ENCODE results near the gene PSMD2.
"Not testable (repeated sequence)": the region's sequence is repeated elsewhere in the genome, so short reads cannot be mapped to it uniquely, and the experiment has no call there.

PSMD2 gene

GRCh38 chr3:184298759-184299487 lies at the start of gene PSMD2:
Gene PSMD2 (plus strand): TSS chr3:184299241. CDS start chr3:184299267, 26 bp downstream.
- peak; percentile 97 for DNase-seq (ENCODE audit: low spot score)

- peak; percentile 94 for DNase-seq (ENCODE audit: low spot score)
Observed at GRCh38 chr3:184249412-184250166, 49.5 kb upstream of the PSMD2 start, which contains the start of gene EEF1AKMT4. Gene EEF1AKMT4 (plus strand): TSS chr3:184249672. CDS start chr3:184249695, 23 bp downstream.

GRCh38 chr3:184250167-184250828 lies 48.7 kb upstream of the PSMD2 start:
- DNase-seq (ENCODE audit: low spot score), result peak; percentile 75

- DNase-seq (ENCODE audit: low spot score), result no peak
Observed at GRCh38 chr3:184255291-184256039, 43.6 kb upstream of the PSMD2 start.

GRCh38 chr3:184257083-184257915 lies 41.7 kb upstream of the PSMD2 start:
- peak; percentile 55 for DNase-seq (ENCODE audit: low spot score)

GRCh38 chr3:184258926-184259325 lies 40.1 kb upstream of the PSMD2 start:
- DNase-seq (ENCODE audit: low spot score), result no peak

GRCh38 chr3:184259396-184259877 lies 39.6 kb upstream of the PSMD2 start:
- no peak for DNase-seq (ENCODE audit: low spot score)

- no peak for DNase-seq (ENCODE audit: low spot score)
Observed at GRCh38 chr3:184259878-184260723, 38.9 kb upstream of the PSMD2 start.

GRCh38 chr3:184260724-184261269 lies 38.2 kb upstream of the PSMD2 start:
- DNase-seq (ENCODE audit: low spot score), result no peak

GRCh38 chr3:184261270-184261853 lies 37.7 kb upstream of the PSMD2 start, which contains the start of gene CAMK2N2:
Gene CAMK2N2 (minus strand): TSS chr3:184261553. CDS start chr3:184261285, 268 bp downstream.
- peak; percentile 29 for DNase-seq (ENCODE audit: low spot score)

- DNase-seq (ENCODE audit: low spot score), result no peak
Observed at GRCh38 chr3:184261854-184262763, 36.9 kb upstream of the PSMD2 start.

GRCh38 chr3:184262764-184263179 lies 36.3 kb upstream of the PSMD2 start:
- DNase-seq (ENCODE audit: low spot score), result no peak

GRCh38 chr3:184267249-184267648 lies 31.8 kb upstream of the PSMD2 start:
- not testable (repeated sequence) for DNase-seq (ENCODE audit: low spot score)

- DNase-seq (ENCODE audit: low spot score), result no peak
Observed at GRCh38 chr3:184272269-184272668, 26.8 kb upstream of the PSMD2 start.

- DNase-seq (ENCODE audit: low spot score), result no peak
Observed at GRCh38 chr3:184275381-184275701, 23.7 kb upstream of the PSMD2 start.

- no peak for DNase-seq (ENCODE audit: low spot score)
Observed at GRCh38 chr3:184275961-184276910, 22.8 kb upstream of the PSMD2 start, which contains the start of gene ECE2. Gene ECE2 (plus strand): TSS chr3:184276022. CDS start chr3:184276154, 132 bp downstream.

GRCh38 chr3:184277366-184277765 lies 21.7 kb upstream of the PSMD2 start:
- DNase-seq (ENCODE audit: low spot score), result no peak

All from putamen (tissue), 1 donor.